ENCODE measurements around the gene CHCHD3. TPM values are rescaled to one million over a fixed set of nuclear protein-coding genes. Genes with fewer than 3 reads are reported as not detected.

CHCHD3 gene
- total RNA-seq, 4 donors from 2014 or later = 54.0 to 88.6 (median 61.3) TPM

GRCh38 chr7:133019590-133019989 is 62.3 kb downstream of the CHCHD3 start:
- Histone ChIP-seq H3K27ac (no peak overlapping the region), H3K4me3 (no peak overlapping the region), H3K9me3 (no peaks in the 10 kb centered on the region), H3K27me3 (no peaks in the 10 kb centered on the region), H3K36me3 (peaks cover 0 to 5% of the 10 kb centered on the region in 2 donors), H3K4me1 (peaks cover 0 to 6% (median 0%) of the 10 kb centered on the region in 3 donors)
- TF ChIP-seq CTCF (IDR thresholded peaks at IDR 0.05) (no peak), POLR2AphosphoS5 (IDR thresholded peaks at IDR 0.05) (no peak), POLR2A (IDR thresholded peaks at IDR 0.05) (no peak), EP300 (IDR thresholded peaks at IDR 0.05) (no peak)
- ATAC-seq = no peak
- 96 to 100% methylated on average over 2 of the region's 2 CpGs for WGBS, 2 donors (ENCODE audit: low coverage in 1 of 2)

- no peak overlapping the region for H3K4me3 ChIP-seq
- H3K27ac ChIP-seq = no peak overlapping the region
- ATAC-seq = no peak
- peaks cover 0 to 5% of the 10 kb centered on the region in 2 donors for H3K36me3 ChIP-seq
- WGBS, 2 donors (ENCODE audit: low coverage in 1 of 2) = 40 to 58% methylated on average over 4 of the region's 4 CpGs
- no peaks in the 10 kb centered on the region for H3K27me3 ChIP-seq
- TF ChIP-seq CTCF (IDR thresholded peaks at IDR 0.05) (no peak), POLR2A (IDR thresholded peaks at IDR 0.05) (no peak), POLR2AphosphoS5 (IDR thresholded peaks at IDR 0.05) (no peak), EP300 (IDR thresholded peaks at IDR 0.05) (no peak)
- no peaks in the 10 kb centered on the region for H3K4me1 ChIP-seq
- no peaks in the 10 kb centered on the region for H3K9me3 ChIP-seq
Measured at GRCh38 chr7:133016604-133017003, 65.3 kb downstream of the CHCHD3 start.

- TF ChIP-seq EP300 (IDR thresholded peaks at IDR 0.05) = no peak
- TF ChIP-seq CTCF (IDR thresholded peaks at IDR 0.05) = no peak
- TF ChIP-seq POLR2AphosphoS5 (IDR thresholded peaks at IDR 0.05) = no peak
- no peak for TF ChIP-seq POLR2A (IDR thresholded peaks at IDR 0.05)
- H3K27me3 ChIP-seq = no peaks in the 10 kb centered on the region
- no peaks in the 10 kb centered on the region for H3K4me1 ChIP-seq
Measured at GRCh38 chr7:133015888-133016287, 66.0 kb downstream of the CHCHD3 start.

GRCh38 chr7:133011746-133012145 is 70.1 kb downstream of the CHCHD3 start:
- H3K27ac ChIP-seq = no peak overlapping the region
- WGBS, 2 donors (ENCODE audit: low coverage in 1 of 2) = 95 to 98% methylated on average over 5 of the region's 5 CpGs
- no peaks in the 10 kb centered on the region for H3K9me3 ChIP-seq
- no peak for ATAC-seq
- H3K27me3 ChIP-seq = no peaks in the 10 kb centered on the region
- no peak for TF ChIP-seq POLR2A (IDR thresholded peaks at IDR 0.05)
- TF ChIP-seq CTCF (IDR thresholded peaks at IDR 0.05) = no peak
- TF ChIP-seq POLR2AphosphoS5 (IDR thresholded peaks at IDR 0.05) = no peak
- TF ChIP-seq EP300 (IDR thresholded peaks at IDR 0.05) = no peak
- H3K36me3 ChIP-seq = no peaks in the 10 kb centered on the region
- H3K4me1 ChIP-seq = no peaks in the 10 kb centered on the region
- no peak overlapping the region for H3K4me3 ChIP-seq

More at GRCh38 chr7:133015888-133016287, 66.0 kb downstream of the CHCHD3 start:
- ATAC-seq = no peak
- Histone ChIP-seq H3K36me3 (peaks cover 0 to 5% of the 10 kb centered on the region in 2 donors), H3K9me3 (no peaks in the 10 kb centered on the region), H3K27ac (no peak overlapping the region), H3K4me3 (no peak overlapping the region)

GRCh38 chr7:133009426-133010252 is 72.3 kb downstream of the CHCHD3 start:
- 73 to 84% methylated on average over 4 to 6 of the region's 7 CpGs for WGBS, 2 donors (ENCODE audit: low coverage in 1 of 2)
- H3K9me3 ChIP-seq = no peaks in the 10 kb centered on the region
- no peaks in the 10 kb centered on the region for H3K27me3 ChIP-seq
- no peak for TF ChIP-seq POLR2A (IDR thresholded peaks at IDR 0.05)
- no peak for TF ChIP-seq CTCF (IDR thresholded peaks at IDR 0.05)
- TF ChIP-seq EP300 (IDR thresholded peaks at IDR 0.05) = no peak
- no peak for TF ChIP-seq POLR2AphosphoS5 (IDR thresholded peaks at IDR 0.05)
- no peaks in the 10 kb centered on the region for H3K36me3 ChIP-seq
- H3K27ac ChIP-seq = no peak overlapping the region
- H3K4me1 ChIP-seq = no peaks in the 10 kb centered on the region
- no peak overlapping the region for H3K4me3 ChIP-seq
- no peak for ATAC-seq
